HPDE6-E6E7 (cell line): Measurements from ENCODE around the gene ZFYVE1.
"Not testable (repeated sequence)": the region's sequence is repeated elsewhere in the genome, so short reads cannot be mapped to it uniquely, and the experiment has no call there.

Source experiments
- DNase-seq: peaks from one replicate; pipeline ENCODE4 v3.0.0; 2011; ENCODE audit warnings: missing footprints; ENCODE audit errors: extremely low spot score

Gene ZFYVE1

GRCh38 chr14:73003681-73004080 lies 23.2 kb downstream of the ZFYVE1 start:
- DNase-seq: no peak

DNA sequence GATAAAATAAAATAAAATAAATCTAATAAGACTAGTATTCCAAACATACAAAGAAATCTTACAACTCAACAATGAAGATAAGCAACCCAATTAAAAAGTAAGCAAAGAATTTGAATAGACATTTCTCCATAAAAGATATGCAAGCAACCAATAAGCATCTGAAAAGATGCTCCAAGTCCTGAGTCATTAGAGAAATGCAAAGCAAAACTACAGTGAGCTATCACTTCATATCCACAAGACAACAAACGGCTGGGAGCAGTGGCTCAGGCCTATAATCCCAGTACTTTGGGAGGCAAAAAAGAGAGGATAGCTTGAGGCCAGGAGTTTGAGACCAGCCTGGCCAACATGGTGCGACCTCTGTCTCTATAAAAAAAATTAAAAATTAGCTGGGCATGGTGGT lies 26.8 kb downstream of the ZFYVE1 start:
- no peak for DNase-seq

- no peak for DNase-seq
Measured at GRCh38 chr14:72999316-72999715, 27.6 kb downstream of the ZFYVE1 start.

- DNase-seq: no peak
Measured at GRCh38 chr14:72998252-72998903, 28.5 kb downstream of the ZFYVE1 start.

DNA sequence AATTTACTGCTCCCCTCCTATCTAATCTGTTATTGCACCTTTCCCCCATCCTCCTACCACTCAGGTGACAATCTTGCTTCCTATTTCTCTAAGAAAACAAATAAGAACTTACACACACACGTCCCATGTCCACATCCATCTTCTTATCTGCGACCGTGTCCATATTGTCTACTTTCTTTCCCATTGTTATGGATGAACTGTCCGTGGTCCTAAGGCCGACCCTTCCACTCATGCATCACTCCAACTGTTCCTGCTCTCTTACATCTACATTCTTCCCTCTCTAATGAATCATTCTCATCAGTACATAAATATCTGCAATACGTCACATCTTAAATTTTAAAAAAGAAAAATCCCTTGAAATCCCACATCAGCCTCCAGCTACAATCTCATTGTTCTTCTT lies 30.0 kb downstream of the ZFYVE1 start:
- no peak for DNase-seq

DNA sequence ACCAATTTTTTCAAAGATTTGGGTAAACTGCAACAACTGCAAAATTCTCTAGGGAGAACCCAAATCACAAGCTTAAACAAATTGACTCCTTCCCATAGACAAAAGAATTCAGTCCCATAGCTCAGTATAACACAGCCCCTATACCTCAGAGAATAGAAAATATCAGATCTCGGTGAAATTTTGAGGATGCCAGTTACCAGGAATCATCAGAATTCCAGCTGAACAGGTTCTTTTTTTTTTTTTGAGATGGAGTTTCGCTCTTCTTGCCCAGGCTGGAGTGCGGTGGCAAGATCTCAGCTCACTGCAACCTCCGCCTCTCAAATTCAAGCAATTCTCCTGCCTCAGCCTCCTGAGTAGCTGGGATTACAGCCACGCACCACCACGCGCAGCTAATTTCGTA lies 36.7 kb downstream of the ZFYVE1 start:
- DNase-seq: no peak

GRCh38 chr14:72986857-72987256 lies 40.0 kb downstream of the ZFYVE1 start:
- DNase-seq: no peak

DNA sequence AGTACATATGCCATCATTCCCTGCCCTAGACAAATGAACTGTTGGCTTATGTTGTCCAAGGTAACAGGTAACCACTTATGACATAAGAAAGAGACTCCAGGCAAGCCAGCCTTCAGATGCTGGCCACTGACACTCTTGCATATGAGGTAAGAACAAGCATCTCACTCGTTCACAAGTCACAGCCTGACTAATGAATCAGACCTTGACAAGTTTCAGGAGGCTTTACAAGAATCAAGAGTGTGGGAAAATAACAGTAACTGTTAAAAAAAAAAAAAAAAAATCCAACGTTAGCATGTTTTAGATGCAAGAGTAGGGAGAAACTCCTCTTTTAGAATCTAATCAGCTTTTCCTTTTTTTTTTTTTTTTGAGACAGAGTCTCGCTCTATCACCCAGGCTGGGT lies 40.7 kb downstream of the ZFYVE1 start:
- no peak for DNase-seq

GRCh38 chr14:72982146-72982708 lies 44.7 kb downstream of the ZFYVE1 start:
- no peak for DNase-seq

GRCh38 chr14:72980863-72981262 lies 46.0 kb downstream of the ZFYVE1 start:
- no peak for DNase-seq

GRCh38 chr14:72978856-72979255 lies 48.0 kb downstream of the ZFYVE1 start:
- DNase-seq: no peak

DNA sequence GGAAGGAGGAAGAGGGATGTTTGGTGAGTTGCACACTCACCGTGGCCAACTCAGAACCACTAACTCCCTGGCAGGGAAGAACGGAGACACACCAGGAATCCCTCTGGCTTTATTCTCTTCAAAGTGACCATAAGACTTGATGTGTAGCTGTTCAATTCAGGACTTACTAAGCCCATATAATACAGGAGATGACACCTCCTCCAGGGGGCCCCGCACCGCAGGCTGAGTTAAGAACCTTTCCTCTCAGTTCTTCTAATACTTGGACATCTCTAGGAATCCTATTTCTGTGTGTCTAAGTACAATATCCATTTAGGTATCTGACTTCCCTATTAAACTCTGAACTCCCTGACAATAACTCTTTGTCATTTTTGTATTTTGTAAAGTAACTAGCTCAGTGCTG lies 51.1 kb downstream of the ZFYVE1 start:
- DNase-seq: no peak

DNA sequence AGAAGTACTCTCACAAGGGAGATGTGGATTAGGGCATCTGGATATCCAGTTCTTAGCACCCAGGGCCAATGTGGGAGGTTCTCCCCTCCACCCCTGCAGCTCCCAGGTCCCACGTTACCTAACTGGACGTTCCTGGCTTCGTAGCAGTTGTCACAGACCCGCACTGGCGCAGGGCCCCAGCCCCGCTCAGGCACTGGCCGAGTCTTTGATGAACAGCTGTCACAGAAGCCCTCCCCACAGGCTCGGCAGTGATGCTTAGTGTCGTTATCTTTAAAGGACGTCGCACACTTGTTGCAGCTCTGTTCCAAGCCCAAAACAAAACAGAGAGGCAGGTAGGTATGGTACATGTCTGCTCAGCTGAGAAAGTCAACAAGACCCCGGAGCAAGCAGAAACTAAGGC lies 52.2 kb downstream of the ZFYVE1 start:
- DNase-seq: no peak

- no peak for DNase-seq
Measured at GRCh38 chr14:72970824-72971434, 56.0 kb downstream of the ZFYVE1 start.

- DNase-seq: no peak
Measured at GRCh38 chr14:72970058-72970630, 56.8 kb downstream of the ZFYVE1 start.

GRCh38 chr14:72968316-72968715 lies 58.6 kb downstream of the ZFYVE1 start:
- no peak for DNase-seq

- DNase-seq: no peak
Measured at GRCh38 chr14:72966038-72966437, 60.9 kb downstream of the ZFYVE1 start.

- DNase-seq: no peak
Measured at GRCh38 chr14:72965249-72965648, 61.7 kb downstream of the ZFYVE1 start.

- peak; percentile 63 for DNase-seq
Measured at GRCh38 chr14:72962829-72963312, 64.0 kb downstream of the ZFYVE1 start.

GRCh38 chr14:72962336-72962754 lies 64.6 kb downstream of the ZFYVE1 start:
- not testable (repeated sequence) for DNase-seq

DNA sequence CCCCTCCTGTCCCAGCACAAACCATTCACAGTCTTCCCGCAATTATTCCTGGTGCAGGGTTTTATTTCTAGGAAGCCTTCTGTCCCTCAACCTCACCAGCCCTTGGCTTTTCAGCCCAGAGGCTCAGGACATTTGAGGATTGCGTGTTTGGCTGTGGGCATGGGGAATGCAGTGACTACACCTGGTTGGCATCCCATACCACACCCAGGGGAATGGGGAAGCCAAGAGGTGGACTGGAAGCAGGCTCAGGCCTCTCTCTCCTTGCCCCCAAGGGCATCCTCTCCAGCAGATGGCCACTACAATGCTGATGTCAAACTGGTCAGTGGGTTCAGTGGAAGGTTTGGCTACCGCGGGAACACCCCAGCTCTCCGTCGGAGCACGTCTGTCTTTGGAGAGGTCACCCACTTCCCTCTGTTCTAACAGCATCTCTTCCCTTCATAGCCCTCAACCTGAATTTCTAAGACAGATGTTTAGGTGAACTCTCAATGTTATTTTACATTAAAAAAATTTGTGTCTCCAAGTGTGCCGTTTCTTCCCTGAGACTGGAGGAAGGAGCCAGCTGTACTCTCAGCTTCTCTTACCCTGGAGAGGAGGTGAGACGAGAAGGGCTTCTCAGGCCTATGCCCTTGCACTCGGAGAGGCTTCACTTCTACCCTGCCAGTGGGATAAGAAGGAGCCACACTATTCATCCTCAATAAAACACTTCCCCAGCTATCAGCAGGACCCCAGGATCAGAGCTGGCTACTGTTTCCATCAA lies 65.1 kb downstream of the ZFYVE1 start:
- DNase-seq: peak; percentile 67

- not testable (repeated sequence) for DNase-seq
Measured at GRCh38 chr14:72961016-72961415, 65.9 kb downstream of the ZFYVE1 start.
